ENCODE results near the gene PCSK7.

PCSK7 gene

DNA sequence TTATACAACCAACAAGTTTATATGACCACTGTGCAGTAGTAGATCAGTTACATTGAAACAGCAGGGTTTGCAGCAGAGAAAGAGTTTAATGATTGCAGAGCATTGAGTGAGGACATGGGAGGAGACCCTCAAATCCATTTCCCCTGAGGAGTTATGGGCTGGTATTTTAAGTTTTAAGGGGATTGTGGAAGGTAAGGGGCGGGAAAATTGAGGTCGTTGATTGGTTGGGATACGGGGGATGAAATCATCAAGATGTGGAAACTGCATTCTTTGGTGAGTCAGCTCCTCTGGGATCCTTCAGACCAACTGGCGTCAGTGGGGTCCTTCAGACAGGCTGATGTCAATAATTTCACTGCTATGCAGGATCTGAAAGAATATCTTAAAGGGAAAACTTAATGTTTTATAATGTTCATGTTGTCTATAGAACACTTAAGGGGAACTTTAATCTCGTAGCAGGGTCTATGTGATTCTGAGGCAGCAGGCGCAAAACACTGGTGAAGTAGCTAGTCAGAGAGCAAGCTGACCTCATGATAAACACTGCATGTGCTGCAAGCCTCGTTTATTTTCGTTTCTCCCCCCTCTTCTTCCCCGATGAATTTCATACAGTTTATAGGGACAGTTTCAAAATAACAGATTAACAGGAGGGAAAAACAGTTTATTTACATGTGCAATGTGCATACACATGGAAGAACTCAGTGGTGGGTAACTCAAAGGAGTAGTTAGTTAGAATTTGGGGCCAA lies 41.8 kb upstream of the PCSK7 start:
- TF ChIP-seq TAF1 (IDR thresholded peaks at IDR 0.05; ENCODE audit: borderline replicate concordance, insufficient read depth, low read length) = no peak
- TF ChIP-seq SIN3A (IDR thresholded peaks at IDR 0.05; ENCODE audit: borderline replicate concordance, insufficient read depth, low read length) = no peak
- no peak for TF ChIP-seq FOXP2 (optimal IDR thresholded peaks at IDR 0.05; ENCODE audit: borderline replicate concordance, extremely low read depth, extremely low read length, insufficient read depth)
- TF ChIP-seq REST (IDR thresholded peaks at IDR 0.05; ENCODE audit: insufficient read depth in 1 of 2, low read depth in 2 of 2, low read length in 2 of 2) = no peak
- TF ChIP-seq POLR2AphosphoS5 (IDR thresholded peaks at IDR 0.05; ENCODE audit: low read depth, low read length) = no peak

GRCh38 chr11:117271208-117271607 lies 39.3 kb upstream of the PCSK7 start:
- no peak for TF ChIP-seq REST (IDR thresholded peaks at IDR 0.05; ENCODE audit: insufficient read depth in 1 of 2, low read depth in 2 of 2, low read length in 2 of 2)
- TF ChIP-seq TAF1 (IDR thresholded peaks at IDR 0.05; ENCODE audit: borderline replicate concordance, insufficient read depth, low read length) = no peak
- TF ChIP-seq SIN3A (IDR thresholded peaks at IDR 0.05; ENCODE audit: borderline replicate concordance, insufficient read depth, low read length) = no peak
- no peak for TF ChIP-seq POLR2AphosphoS5 (IDR thresholded peaks at IDR 0.05; ENCODE audit: low read depth, low read length)
- no peak for TF ChIP-seq FOXP2 (optimal IDR thresholded peaks at IDR 0.05; ENCODE audit: borderline replicate concordance, extremely low read depth, extremely low read length, insufficient read depth)

DNA sequence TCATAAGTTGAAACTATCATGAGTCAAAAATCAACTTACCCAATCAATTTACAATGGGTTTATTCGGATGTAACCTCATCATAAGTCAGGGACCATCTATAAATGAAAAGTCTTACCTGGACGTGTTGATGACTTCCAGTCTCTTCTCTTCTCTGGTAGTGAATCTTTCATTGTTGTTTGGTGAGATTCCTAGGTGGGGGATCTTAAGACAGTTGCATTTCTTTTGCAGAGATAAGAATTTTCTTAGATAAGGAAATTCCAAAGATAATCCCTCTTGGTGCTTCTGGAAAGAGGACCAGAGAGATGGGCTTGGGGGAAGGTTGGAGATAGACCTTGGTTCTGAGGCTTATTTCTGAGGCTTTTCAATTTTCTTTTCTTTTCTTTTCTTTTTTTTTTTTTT lies 38.0 kb upstream of the PCSK7 start:
- TF ChIP-seq REST (IDR thresholded peaks at IDR 0.05; ENCODE audit: insufficient read depth in 1 of 2, low read depth in 2 of 2, low read length in 2 of 2) (no peak), TAF1 (IDR thresholded peaks at IDR 0.05; ENCODE audit: borderline replicate concordance, insufficient read depth, low read length) (no peak), SIN3A (IDR thresholded peaks at IDR 0.05; ENCODE audit: borderline replicate concordance, insufficient read depth, low read length) (no peak), POLR2AphosphoS5 (IDR thresholded peaks at IDR 0.05; ENCODE audit: low read depth, low read length) (no peak), FOXP2 (optimal IDR thresholded peaks at IDR 0.05; ENCODE audit: borderline replicate concordance, extremely low read depth, extremely low read length, insufficient read depth) (no peak)

DNA sequence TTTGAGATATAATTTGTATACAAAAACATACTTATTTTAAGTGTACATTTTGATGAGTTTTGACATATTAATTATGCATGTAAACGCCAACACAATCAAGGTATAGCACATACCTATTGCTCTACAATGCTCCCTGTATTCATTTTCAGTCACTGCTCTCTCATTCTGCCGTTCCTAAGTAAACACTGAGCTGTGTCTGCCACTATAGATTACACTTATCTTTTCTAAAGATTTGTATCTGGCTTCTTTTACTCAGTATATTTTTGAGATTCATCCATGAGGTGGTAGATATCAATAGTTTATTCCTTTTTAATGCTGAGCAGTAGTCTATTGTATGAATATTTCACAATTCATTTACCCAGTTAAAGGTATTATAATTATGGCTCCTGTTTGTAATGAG lies 33.9 kb upstream of the PCSK7 start:
- no peak for TF ChIP-seq POLR2AphosphoS5 (IDR thresholded peaks at IDR 0.05; ENCODE audit: low read depth, low read length)
- TF ChIP-seq TAF1 (IDR thresholded peaks at IDR 0.05; ENCODE audit: borderline replicate concordance, insufficient read depth, low read length) = no peak
- TF ChIP-seq FOXP2 (optimal IDR thresholded peaks at IDR 0.05; ENCODE audit: borderline replicate concordance, extremely low read depth, extremely low read length, insufficient read depth) = no peak
- TF ChIP-seq SIN3A (IDR thresholded peaks at IDR 0.05; ENCODE audit: borderline replicate concordance, insufficient read depth, low read length) = no peak
- no peak for TF ChIP-seq REST (IDR thresholded peaks at IDR 0.05; ENCODE audit: insufficient read depth in 1 of 2, low read depth in 2 of 2, low read length in 2 of 2)
